GM19438 (cell line): ENCODE results near the gene RIT2.
"Not testable (repeated sequence)": the region's sequence is repeated elsewhere in the genome, so short reads cannot be mapped to it uniquely, and the experiment has no call there.

ENCODE experiments used
- ATAC-seq: cut with Tn5 transposase; IDR thresholded peaks from one replicate; pipeline ENCODE4 v1.9.1; 2021; ENCODE audit warnings: low read depth; ENCODE audit not compliant: unreplicated experiment

The RIT2 gene

DNA sequence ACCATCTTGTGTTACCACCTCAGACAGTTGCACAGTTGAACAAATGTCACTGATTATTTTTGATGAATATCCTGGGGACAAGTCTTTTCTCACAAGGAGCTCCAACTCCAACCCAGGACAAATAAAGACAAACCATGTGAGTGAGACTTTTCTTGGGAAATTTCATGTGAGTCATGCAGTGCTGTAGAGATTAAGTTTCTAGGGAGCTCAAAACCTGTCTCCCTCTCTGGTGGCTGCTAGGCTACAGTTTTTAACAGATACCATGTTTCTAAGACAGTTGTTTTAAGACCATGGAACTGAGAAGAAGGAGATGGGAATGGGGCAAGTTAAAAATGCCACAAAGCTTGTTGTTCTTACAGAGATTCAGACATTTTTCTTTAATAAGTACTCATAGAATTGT, 255.5 kb downstream of the RIT2 start:
- ATAC-seq: no peak

GRCh38 chr18:42854558-42854957, 260.9 kb downstream of the RIT2 start:
- no peak for ATAC-seq

DNA sequence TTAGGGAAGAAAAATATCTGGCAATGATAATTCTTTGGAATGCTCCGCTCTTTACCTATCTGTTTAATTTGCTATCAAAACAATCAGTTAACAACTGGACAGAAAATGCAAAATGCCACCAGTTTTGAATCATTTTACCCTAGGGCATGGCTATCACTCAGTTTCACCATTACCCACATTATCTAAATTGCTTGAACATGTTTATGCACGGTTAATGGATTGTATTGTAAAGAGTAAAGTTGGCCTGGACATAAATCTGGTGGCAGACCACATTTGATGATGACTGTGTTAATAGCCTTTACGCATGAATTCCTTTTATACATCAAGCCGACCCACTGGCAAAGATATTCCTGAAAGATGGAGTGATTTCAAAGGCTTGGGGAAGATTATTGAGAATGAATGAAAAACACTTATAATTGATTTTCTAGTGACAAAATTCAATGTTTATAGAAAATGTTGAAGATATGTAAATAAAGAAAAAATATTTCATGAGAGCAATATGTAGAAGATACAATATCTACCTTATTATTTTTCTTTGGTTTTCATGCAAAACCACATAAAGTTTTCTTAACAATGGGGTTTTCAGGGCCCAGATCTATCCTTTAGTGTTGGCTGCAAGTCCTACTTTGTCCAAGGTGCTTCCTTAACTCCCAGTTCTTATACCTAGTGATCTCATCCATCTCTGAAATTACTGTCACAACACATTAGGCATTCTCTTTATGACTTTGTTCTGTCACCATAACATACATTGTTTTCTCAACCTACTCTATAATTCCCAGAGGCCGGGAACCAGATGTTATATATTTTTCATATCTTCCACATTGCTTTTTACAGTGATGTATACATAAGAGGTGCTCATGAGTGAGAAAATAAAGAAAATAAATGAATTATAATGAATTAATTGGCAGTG, 265.1 kb downstream of the RIT2 start:
- ATAC-seq: no peak

DNA sequence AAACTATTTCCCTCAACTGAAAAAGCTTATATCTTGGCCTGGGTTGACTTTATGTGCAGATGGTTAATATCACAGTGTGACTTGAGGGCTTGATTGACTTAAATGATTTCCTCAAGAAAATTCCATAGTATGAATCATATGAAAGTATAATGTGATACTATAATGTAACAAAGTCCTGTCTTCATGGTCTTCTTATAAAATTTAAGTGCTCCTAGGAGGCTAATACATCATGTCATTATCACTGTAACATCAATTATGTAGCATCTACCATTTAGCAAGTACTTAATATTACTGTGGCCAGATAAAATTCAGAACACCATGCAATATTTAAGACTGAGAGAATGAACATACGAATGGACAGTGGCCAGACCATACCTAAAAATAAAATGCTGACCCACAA, 276.1 kb downstream of the RIT2 start:
- ATAC-seq: no peak

- ATAC-seq: no peak
These were observed 276.8 kb downstream of the RIT2 start for GRCh38 chr18:42838546-42839145.

DNA sequence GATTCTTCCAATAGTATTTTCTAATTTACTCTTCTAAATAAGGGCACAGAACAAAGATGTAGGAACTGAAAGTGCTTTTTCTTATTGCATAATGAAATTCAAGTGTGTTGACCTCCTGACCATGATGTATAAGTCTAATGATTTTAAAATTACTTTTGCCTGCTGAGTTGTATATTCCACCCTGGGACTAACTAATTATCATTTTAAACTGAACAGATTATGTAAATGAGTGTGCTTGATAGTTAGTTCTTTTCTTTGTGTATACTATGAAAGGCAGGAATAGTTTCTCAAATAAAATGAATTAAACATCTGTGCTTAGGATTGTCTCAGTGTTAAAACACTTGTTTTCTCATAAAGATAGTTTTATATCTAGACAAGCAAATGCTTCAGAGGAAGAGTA, 284.5 kb downstream of the RIT2 start:
- no peak for ATAC-seq

DNA sequence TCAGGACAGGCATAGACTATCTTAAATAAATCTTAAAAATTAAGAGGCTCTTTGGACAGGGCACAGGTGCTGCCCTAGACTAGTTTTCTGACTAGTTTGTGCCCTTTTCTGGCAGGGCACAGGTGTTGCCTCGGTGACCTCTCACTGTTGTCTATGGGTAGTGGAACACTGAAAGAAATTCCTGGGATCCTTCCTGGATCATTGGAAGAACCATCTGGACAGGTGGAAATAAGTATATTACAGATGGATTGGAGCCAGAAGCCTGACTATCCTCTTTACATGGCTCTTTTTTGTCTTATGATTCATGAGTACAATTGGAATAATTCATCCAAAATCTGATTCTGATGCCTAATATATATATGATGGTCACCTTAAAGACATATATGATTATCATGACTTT, 286.6 kb downstream of the RIT2 start:
- no peak for ATAC-seq

GRCh38 chr18:42824178-42824577, 291.3 kb downstream of the RIT2 start:
- ATAC-seq: no peak

- no peak for ATAC-seq
These were observed 292.8 kb downstream of the RIT2 start for GRCh38 chr18:42822711-42823110.

DNA sequence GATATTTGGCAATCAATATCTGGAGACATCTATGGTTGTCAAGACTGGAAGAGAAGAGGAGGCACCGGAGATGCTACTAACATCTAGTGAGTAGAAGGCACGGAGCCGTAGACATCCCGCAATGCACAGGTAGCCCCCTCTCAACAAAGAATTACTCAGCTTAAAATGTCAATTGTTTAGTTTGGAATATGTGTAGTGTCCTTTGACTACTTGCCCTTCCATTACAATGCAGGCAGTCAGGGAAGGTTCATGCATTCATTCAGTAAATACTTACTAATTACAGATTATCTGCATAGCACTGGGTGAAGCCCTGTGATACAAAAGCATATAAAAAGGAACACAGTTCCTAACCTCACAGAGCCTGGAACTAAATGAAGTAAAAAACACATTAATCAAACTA, 294.0 kb downstream of the RIT2 start:
- ATAC-seq: no peak

DNA sequence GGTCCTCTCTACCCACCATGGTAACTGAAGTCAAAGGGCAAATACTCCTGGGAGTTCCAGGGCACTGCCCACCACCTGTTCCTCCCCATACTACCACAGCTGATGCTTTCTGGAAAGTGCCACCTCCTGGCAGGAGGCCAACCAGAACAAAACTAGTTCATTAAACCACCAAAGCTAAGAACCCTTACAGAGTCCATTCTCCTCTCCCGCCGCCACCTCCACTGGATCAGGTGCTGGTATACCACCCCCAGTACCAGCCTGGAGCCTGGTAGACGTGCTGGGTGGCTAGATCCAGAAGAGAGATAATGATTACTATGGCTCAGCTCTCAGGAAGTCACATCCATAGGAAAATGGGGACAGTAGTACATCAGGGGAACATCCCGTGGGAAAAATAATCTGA, 300.9 kb downstream of the RIT2 start:
- no peak for ATAC-seq

DNA sequence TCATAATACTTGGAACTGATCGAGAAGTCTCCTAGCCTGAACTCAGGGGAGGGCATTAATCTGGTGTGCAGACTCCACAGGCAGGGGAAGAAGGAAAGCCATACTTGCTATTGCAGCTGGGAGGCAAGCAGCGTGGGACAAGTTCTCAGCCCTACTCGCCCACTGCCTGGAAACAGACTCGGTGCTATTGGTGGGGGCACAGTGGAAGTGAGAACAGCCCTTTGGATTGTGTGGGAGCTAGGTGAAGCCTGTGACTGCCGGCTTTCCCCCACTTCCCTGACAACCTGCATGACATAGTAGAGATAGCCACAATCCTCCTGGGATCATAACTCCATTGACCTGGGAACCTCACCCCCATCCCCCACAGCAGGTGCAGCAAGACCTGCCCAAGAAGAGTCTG, 301.3 kb downstream of the RIT2 start:
- no peak for ATAC-seq

DNA sequence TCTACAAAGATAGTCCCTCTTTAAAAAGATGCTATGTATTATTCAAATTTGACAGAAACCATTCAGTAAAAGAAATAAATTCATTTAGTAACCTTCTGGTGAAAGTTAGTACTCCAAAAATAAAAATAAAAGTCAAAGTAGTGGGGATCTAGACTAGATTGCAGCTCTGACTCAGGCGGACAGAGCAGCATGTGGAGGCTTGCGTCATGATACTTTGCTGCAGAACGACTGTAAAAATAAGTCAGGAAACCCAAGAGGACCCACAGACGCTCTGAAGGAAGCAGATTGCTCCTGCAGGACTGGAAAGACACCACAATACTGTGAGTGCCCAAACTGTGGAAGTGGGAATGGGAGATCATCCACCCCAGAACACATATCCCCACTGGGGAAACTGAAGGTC, 301.9 kb downstream of the RIT2 start:
- no peak for ATAC-seq

DNA sequence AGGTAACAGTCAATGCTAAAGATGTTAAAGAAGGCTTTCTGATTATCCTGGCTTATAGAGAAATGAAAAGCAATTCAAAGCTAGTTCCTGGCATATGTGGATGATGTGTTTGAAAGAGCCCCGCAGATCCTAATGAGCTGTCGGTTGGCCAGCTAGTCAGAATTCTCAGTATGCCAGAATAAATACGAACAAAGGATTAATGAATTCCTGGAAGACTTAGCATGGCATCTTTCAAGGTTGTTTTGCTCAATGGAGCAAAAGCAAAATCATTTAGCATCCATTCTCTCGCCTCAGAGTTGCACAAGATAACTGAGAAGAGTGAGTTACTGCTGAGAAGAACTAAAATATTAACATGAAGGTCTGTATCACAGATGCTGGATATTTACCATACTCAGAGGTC, 307.6 kb downstream of the RIT2 start:
- no peak for ATAC-seq

DNA sequence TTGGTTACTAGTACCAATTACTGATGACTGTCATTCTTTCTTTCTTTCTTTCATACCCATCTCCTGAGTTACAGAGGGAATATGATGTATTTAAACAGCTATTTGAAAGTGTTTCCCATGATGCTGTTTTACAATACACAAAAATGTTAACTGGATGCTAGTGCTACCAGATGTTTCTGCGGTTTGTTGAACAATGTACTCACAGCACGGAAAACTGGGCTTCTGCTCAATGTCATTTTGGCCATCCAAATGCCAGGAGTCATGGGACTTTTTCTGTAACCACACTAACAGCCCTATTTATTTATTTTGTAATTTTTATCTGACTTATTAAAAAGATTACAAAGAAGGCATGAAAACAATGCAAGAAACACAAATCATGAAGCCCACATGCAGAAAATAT, 313.8 kb downstream of the RIT2 start:
- ATAC-seq: no peak

GRCh38 chr18:42798606-42799170, 316.8 kb downstream of the RIT2 start:
- no peak for ATAC-seq

- not testable (repeated sequence) for ATAC-seq
These were observed 320.2 kb downstream of the RIT2 start for GRCh38 chr18:42795213-42795789.

DNA sequence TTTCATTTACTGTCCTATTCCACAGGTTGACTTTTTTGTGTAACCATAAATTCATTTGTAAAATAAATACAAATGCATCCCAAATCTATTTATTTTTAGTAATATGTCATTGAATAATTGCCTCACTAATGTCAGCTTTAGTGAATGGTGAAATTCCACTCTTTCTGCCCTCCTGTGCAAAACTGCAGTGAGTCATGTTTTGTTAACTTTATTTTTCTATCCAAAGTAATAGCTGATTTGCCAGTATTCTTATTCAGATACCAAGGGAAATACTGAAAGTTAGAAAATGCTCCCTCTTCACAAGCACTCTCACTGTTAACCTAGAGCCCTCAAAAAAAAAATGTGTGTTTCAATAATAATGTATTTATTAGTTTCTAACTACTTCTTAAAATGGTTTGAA, 322.8 kb downstream of the RIT2 start:
- no peak for ATAC-seq

- ATAC-seq: no peak
These were observed 330.9 kb downstream of the RIT2 start for GRCh38 chr18:42784632-42785031.

DNA sequence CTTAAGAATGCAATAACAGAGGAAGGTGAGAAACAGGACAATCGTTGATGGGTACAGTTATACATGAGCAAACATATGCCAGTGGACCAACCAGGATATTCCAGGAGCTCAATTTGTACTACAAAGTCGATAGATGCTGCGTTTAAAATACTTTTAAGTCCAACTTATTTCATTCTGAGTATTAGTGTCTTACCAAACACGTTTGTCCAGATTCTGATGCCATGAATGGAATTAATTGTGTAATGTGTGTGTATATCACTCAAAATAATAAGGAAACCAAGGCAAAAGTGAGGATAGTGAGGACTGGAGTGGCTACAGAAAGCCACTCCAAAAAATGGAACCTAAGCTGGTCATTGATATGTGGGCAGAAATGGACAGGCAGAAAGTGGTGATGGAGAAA, 332.6 kb downstream of the RIT2 start:
- ATAC-seq: no peak

DNA sequence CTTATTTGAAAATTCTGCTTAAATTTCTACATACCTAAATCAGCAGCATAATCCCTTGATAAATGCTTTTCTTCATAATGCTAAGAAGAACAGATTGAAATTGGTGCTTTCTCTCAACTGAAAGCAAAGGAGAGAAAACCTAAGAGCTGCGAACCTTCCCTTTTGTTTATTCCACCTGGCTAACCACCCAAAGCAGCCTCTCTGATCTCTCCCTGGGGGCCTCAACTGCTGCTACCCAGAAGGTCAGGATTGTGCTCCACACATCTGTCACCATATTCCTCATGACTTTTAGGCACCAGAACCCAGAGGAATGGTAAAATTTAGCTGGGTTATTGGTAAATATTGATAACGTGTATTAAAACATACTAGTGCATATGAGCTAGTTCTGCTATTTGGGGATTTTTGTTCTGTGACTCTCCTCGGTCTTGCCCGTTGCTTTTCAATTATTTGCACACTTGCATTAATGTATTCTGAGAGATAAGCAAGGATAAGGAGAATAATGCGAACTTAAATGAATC, 334.1 kb downstream of the RIT2 start:
- ATAC-seq: no peak
